DOHH2 (cell line): ENCODE measurements around the gene SAPCD1.

ENCODE experiments used
- H3F3A ChIP-seq: fragments of 200-600 bp; sonication (generic), shearing (Covaris generic); 2 replicates; pipeline ENCODE4 v1.6.0; 2016; ENCODE audit warnings: antibody characterized with exemption, mild to moderate bottlenecking; ENCODE audit not compliant: control insufficient read depth, insufficient read depth
- H3K27ac ChIP-seq: fragments of 200-600 bp; sonication (generic); 2 replicates; pipeline ENCODE4 v1.5.1; 2014; ENCODE audit warnings: low read depth, mild to moderate bottlenecking, low read length, moderate library complexity
- H3K27me3 ChIP-seq: fragments of 200-600 bp; sonication (generic); 2 replicates; pipeline ENCODE4 v1.6.1; 2014; ENCODE audit warnings: mild to moderate bottlenecking, low read length, mixed read lengths; ENCODE audit not compliant: control insufficient read depth
- H3K36me3 ChIP-seq: fragments of 200-600 bp; sonication (generic); 2 replicates; pipeline ENCODE4 v1.6.1; 2014; ENCODE audit warnings: mild to moderate bottlenecking, low read length, moderate library complexity, mixed read lengths; ENCODE audit not compliant: control insufficient read depth
- H3K4me1 ChIP-seq: fragments of 200-600 bp; sonication (generic); 2 replicates; pipeline ENCODE4 v1.6.1; 2014; ENCODE audit warnings: mild to moderate bottlenecking, low read length, mixed read lengths; ENCODE audit not compliant: control insufficient read depth
- H3K4me2 ChIP-seq: fragments of 200-600 bp; sonication (generic); 2 replicates; pipeline ENCODE4 v1.6.0; 2014; ENCODE audit warnings: mild to moderate bottlenecking, low read length, moderate library complexity
- H3K4me3 ChIP-seq: fragments of 200-600 bp; sonication (generic); 2 replicates; pipeline ENCODE4 v1.5.1; 2014; ENCODE audit warnings: mild to moderate bottlenecking, low read length, mixed read lengths
- H3K79me2 ChIP-seq: fragments of 200-600 bp; sonication (generic); 2 replicates; pipeline ENCODE4 v1.6.1; 2014; ENCODE audit warnings: mild to moderate bottlenecking, low read length, mixed read lengths; ENCODE audit not compliant: control insufficient read depth
- H3K9me2 ChIP-seq: fragments of 200-600 bp; sonication (generic); replicated peaks from 2 replicates; pipeline ENCODE4 v1.6.1; 2014; ENCODE audit warnings: mild to moderate bottlenecking, low read length, mixed read lengths; ENCODE audit not compliant: control insufficient read depth
- H3K9me3 ChIP-seq: fragments of 200-600 bp; sonication (generic); 2 replicates; pipeline ENCODE4 v1.6.1; 2014; ENCODE audit warnings: antibody characterized with exemption, low read length, mixed read lengths; ENCODE audit not compliant: control insufficient read depth, insufficient read depth
- H4K20me1 ChIP-seq: fragments of 200-600 bp; sonication (generic); 2 replicates; pipeline ENCODE4 v1.6.0; 2014; ENCODE audit warnings: low read depth, mild to moderate bottlenecking, antibody characterized with exemption, low read length, moderate library complexity; ENCODE audit not compliant: control insufficient read depth, insufficient read depth
- EZH2phosphoT487 ChIP-seq: fragments of 200-600 bp; sonication (generic); IDR thresholded peaks from 2 replicates; pipeline ENCODE4 v1.6.1; 2017; ENCODE audit warnings: borderline replicate concordance, mild to moderate bottlenecking, antibody characterized with exemption, low read length, moderate library complexity, mixed read lengths
- TF ChIP-seq, protein P1 (sequence below): fragments of 200-600 bp; sonication (generic); IDR thresholded peaks from one replicate; pipeline ENCODE4 v1.5.1; 2014; ENCODE audit warnings: antibody characterized with exemption, mild to moderate bottlenecking, low read depth, low read length; ENCODE audit not compliant: poor library complexity, severe bottlenecking

SAPCD1 gene

GRCh38 chr6:31736768-31737314 lies 25.6 kb upstream of the SAPCD1 start:
- peak overlapping the region; percentile 96 for H3K27ac ChIP-seq
- peaks cover 58% of the 10 kb centered on the region for H3K79me2 ChIP-seq
- H4K20me1 ChIP-seq = peaks cover 8% of the 10 kb centered on the region; the same call in 1 of the 2 replicates

DNA sequence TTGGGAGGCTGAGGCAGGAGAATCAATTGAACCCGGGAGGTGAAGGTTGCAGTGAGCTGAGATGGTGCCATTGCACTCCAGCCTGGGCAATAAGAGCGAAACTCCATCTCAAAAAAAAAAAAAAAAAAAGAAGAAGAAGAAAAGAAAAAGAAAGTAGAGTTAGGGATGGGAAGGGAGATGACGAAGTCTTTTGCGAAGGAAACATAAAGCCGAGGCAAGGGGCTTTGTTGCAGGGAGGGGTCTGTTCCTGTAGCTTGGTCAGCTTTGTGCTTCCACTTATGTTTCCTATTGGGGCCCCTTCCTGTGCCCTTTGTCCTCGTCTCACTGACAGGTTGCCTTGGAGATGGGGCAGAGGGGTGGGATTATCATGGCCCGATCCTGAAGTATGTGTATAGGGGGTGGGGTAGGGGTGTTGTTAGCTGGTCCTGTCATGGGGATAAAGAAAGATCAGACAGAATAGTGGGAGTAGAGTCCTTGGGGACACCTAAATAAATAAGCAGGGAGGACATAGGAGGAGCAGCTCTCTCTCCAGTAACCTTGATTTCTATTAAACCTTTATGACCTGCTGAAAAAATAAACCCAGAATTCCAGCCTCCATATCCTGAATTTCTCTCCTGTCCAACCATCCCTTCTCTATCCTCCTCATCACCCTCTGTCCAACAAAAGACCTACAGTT lies 25.0 kb upstream of the SAPCD1 start:
- peaks cover 57% of the 10 kb centered on the region for H3K36me3 ChIP-seq
- peaks cover 38% of the 10 kb centered on the region for H3F3A ChIP-seq
- H3K9me2 ChIP-seq = no peaks in the 10 kb centered on the region
- H3K4me1 ChIP-seq = peaks cover 68% of the 10 kb centered on the region
- H3K27me3 ChIP-seq = no peaks in the 10 kb centered on the region
- peaks cover 8% of the 10 kb centered on the region; the same call in 1 of the 2 replicates for H4K20me1 ChIP-seq
- TF ChIP-seq EZH2phosphoT487 = no peak
- TF ChIP-seq, protein P1, sequence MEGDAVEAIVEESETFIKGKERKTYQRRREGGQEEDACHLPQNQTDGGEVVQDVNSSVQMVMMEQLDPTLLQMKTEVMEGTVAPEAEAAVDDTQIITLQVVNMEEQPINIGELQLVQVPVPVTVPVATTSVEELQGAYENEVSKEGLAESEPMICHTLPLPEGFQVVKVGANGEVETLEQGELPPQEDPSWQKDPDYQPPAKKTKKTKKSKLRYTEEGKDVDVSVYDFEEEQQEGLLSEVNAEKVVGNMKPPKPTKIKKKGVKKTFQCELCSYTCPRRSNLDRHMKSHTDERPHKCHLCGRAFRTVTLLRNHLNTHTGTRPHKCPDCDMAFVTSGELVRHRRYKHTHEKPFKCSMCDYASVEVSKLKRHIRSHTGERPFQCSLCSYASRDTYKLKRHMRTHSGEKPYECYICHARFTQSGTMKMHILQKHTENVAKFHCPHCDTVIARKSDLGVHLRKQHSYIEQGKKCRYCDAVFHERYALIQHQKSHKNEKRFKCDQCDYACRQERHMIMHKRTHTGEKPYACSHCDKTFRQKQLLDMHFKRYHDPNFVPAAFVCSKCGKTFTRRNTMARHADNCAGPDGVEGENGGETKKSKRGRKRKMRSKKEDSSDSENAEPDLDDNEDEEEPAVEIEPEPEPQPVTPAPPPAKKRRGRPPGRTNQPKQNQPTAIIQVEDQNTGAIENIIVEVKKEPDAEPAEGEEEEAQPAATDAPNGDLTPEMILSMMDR = no peak
- H3K27ac ChIP-seq = peak overlapping the region; percentile 96
- peak overlapping the region; percentile 84 for H3K4me3 ChIP-seq
- H3K4me2 ChIP-seq = peak overlapping the region; percentile 93
- no peaks in the 10 kb centered on the region for H3K9me3 ChIP-seq
- peaks cover 60% of the 10 kb centered on the region for H3K79me2 ChIP-seq

More at GRCh38 chr6:31736768-31737314, 25.6 kb upstream of the SAPCD1 start:
- peak overlapping the region; percentile 84 for H3K4me3 ChIP-seq
- peaks cover 57% of the 10 kb centered on the region for H3K36me3 ChIP-seq
- no peak for TF ChIP-seq EZH2phosphoT487
- TF ChIP-seq, protein P1 = no peak
- H3K9me3 ChIP-seq = no peaks in the 10 kb centered on the region
- H3K4me1 ChIP-seq = peaks cover 62% of the 10 kb centered on the region
- H3K4me2 ChIP-seq = peak overlapping the region; percentile 93
- no peaks in the 10 kb centered on the region for H3K27me3 ChIP-seq
- peaks cover 44% of the 10 kb centered on the region for H3F3A ChIP-seq
- no peaks in the 10 kb centered on the region for H3K9me2 ChIP-seq

DNA sequence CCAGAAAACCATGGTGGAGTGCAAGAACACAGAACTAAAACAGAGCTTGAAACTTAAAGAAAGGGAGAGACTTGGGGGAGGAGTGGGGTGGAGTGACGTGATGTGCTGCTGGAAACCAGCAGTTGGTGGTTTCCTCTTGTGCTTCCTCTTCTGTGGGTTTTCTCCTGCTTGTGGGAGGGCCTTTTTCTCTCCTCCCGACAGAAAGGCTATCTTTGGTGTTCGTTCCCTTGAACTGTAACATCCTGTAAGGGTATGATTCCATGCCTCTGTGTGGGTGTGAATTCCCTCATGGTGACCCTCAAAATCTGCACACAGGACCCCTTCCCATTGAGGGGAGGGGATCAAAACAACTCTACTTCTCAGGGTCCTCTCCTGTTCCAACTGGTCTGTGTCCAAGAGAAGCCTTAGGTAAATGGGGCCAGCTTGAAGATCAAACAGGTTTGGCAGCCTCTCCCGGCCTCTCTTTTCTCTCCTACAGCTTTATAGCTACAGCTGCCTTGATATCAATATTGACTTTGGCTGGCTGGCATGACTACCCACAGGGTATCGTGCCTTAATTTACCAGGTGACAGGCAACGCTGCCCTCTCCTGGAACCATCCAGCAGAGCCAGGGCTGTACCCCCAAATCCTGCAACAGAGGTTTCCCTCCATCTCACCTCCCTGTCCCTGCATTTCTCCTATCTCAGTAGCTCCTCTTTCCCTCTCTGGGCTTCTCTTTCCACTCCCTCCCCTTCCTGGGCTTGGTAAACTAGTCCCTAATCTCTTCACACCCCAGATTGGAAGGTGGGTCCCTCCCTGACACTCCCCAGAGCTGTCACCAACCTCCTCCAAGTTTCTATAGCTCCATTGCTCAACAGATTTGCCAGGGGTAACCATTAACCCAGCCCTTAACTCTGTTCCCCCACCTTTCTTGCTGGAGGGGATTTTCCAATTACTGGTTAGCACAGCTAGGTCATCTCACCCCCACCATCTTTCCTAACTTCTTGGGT lies 24.2 kb upstream of the SAPCD1 start:
- TF ChIP-seq, protein P1 = peak; percentile 49
- TF ChIP-seq EZH2phosphoT487 = no peak
- peaks cover 63% of the 10 kb centered on the region for H3K79me2 ChIP-seq

More for the DNA sequence above, 24.2 kb upstream of the SAPCD1 start:
- Histone ChIP-seq H3K4me3 (peak overlapping the region; percentile 84), H4K20me1 (peaks cover 8% of the 10 kb centered on the region; the same call in 1 of the 2 replicates), H3K36me3 (peaks cover 58% of the 10 kb centered on the region), H3K27ac (peak overlapping the region; percentile 96), H3K9me2 (no peaks in the 10 kb centered on the region), H3K4me1 (peaks cover 71% of the 10 kb centered on the region), H3K9me3 (no peaks in the 10 kb centered on the region), H3K4me2 (peak overlapping the region; percentile 93), H3K27me3 (no peaks in the 10 kb centered on the region), H3F3A (peaks cover 37% of the 10 kb centered on the region)
